NB4 (cell line): ENCODE measurements around the gene CDRT15.
"Not testable (repeated sequence)": the region's sequence is repeated elsewhere in the genome, so short reads cannot be mapped to it uniquely, and the experiment has no call there.

ENCODE experiments used
- DNase-seq: peaks from one replicate; pipeline ENCODE4 v3.0.0; 2010; ENCODE audit warnings: low read depth
- H3K4me3 ChIP-seq: one replicate; pipeline ENCODE4 v1.5.1; 2011; ENCODE audit warnings: mild to moderate bottlenecking, low read depth, low read length, moderate library complexity
- MYC ChIP-seq: IDR thresholded peaks from 2 replicates; pipeline ENCODE4 v1.6.1; 2011; ENCODE audit warnings: low read depth, low read length
- POLR2A ChIP-seq: IDR thresholded peaks from 2 replicates; pipeline ENCODE4 v1.6.1; 2011; ENCODE audit warnings: mild to moderate bottlenecking; ENCODE audit not compliant: insufficient read length; ENCODE audit errors: extremely low read depth
- TF ChIP-seq, protein P1 (sequence below): IDR thresholded peaks from 2 replicates; pipeline ENCODE4 v1.6.1; 2011; ENCODE audit warnings: low read depth, low read length
- TF ChIP-seq, protein P2 (sequence below): IDR thresholded peaks from one replicate; pipeline ENCODE4 v1.5.1; 2012; ENCODE audit warnings: low read depth, low read length

Gene CDRT15

DNA sequence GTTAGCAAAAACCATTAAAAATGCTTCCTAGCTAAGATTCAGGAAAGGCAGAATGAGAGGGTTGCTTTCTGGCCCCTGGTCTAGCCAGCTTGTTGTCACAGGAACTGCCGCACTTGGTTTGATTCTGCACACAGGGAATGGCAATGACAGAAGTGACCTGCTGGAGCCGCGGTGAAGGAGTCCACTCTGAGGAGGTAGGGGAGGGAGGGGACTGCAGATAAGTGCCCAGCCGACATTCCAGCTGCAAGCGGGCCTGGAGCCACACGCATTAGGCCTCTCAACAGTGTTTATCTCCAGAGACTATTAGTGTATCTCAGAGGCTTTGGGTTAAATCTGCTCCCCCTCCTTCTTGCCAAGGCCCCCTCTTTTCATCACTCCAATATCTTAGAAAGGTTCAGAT lies 38.6 kb downstream of the CDRT15 start:
- TF ChIP-seq, protein P1, sequence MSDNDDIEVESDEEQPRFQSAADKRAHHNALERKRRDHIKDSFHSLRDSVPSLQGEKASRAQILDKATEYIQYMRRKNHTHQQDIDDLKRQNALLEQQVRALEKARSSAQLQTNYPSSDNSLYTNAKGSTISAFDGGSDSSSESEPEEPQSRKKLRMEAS: no peak
- TF ChIP-seq, protein P2, sequence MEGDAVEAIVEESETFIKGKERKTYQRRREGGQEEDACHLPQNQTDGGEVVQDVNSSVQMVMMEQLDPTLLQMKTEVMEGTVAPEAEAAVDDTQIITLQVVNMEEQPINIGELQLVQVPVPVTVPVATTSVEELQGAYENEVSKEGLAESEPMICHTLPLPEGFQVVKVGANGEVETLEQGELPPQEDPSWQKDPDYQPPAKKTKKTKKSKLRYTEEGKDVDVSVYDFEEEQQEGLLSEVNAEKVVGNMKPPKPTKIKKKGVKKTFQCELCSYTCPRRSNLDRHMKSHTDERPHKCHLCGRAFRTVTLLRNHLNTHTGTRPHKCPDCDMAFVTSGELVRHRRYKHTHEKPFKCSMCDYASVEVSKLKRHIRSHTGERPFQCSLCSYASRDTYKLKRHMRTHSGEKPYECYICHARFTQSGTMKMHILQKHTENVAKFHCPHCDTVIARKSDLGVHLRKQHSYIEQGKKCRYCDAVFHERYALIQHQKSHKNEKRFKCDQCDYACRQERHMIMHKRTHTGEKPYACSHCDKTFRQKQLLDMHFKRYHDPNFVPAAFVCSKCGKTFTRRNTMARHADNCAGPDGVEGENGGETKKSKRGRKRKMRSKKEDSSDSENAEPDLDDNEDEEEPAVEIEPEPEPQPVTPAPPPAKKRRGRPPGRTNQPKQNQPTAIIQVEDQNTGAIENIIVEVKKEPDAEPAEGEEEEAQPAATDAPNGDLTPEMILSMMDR: no peak
- TF ChIP-seq MYC (no peak), POLR2A (no peak)
- no peak overlapping the region for H3K4me3 ChIP-seq
- no peak for DNase-seq

DNA sequence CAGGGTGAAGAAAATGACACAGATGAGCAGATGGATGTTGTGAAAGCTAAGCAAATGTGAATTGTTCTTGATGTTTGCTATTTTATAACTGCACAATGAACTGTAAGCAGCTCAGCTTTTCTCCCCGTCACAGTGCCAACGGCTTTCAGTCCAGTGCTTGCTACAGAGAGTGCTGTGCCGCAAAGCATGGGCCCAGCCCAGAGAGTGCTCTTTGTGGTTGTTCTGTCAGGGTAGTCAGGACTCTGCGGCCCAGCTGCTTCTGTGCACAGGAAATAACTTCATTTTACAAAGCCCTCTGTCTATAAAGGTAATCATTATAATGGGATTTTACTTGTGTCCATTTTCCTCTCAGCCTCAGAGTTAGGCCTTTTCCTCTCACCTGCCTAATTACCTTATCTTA lies 39.1 kb downstream of the CDRT15 start:
- TF ChIP-seq POLR2A (no peak), MYC (no peak)
- TF ChIP-seq, protein P1: no peak
- TF ChIP-seq, protein P2: no peak
- DNase-seq: no peak

DNA sequence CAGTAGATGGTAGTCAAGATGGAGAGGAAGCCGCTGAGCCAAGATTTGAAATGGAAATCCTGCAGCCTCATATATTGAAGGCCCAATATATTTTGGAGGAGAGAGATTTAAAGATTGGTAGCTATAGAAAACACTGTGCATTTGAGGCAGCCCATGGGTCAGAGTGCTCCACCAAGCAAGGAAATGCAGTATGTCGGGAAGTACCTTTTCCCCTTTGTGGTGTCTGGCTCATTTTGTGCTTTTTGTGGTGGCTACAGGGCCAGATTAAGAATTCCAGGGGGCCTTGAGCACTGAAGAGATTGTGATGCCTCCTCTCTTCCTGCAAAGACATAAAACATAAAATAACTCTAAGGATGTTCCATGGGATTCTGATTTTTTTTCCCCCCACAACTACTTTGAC lies 39.6 kb downstream of the CDRT15 start:
- TF ChIP-seq MYC (no peak), POLR2A (no peak)
- TF ChIP-seq, protein P1: no peak
- TF ChIP-seq, protein P2: no peak
- no peak overlapping the region for H3K4me3 ChIP-seq
- DNase-seq: no peak

More for the DNA sequence above, 39.1 kb downstream of the CDRT15 start:
- H3K4me3 ChIP-seq: no peak overlapping the region

DNA sequence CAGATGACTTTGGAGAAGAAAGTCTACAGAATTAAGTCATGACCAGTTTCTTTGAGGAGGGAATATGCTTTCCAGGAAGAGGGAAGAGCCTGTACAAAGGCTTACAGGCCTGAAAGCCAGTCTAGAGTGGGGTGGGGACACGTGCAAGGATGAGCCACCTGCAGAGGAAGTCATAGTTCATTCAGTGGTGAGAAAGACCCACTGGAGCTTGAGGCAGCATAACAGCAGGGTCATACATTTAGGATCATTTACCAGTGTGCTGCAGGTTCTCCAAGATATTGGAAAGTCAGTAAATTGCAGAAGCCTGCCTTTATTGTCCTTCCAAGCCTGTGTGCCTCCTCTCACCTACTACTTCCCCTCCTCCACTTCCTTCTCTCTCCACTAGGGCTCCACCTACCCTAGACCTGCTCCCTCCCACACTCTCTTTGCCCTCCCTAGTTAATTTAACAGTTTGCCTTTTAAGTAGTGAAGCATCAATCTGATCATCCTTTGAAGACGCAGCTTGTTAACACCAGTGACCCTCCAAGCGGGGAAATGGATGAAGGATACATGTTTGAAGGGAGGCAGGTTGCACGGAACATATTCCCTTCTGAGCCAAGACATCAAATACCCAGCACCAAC lies 40.2 kb downstream of the CDRT15 start:
- TF ChIP-seq POLR2A: no peak
- TF ChIP-seq, protein P2: peak; percentile 23
- peak; percentile 35 for DNase-seq
- H3K4me3 ChIP-seq: no peak overlapping the region

DNA sequence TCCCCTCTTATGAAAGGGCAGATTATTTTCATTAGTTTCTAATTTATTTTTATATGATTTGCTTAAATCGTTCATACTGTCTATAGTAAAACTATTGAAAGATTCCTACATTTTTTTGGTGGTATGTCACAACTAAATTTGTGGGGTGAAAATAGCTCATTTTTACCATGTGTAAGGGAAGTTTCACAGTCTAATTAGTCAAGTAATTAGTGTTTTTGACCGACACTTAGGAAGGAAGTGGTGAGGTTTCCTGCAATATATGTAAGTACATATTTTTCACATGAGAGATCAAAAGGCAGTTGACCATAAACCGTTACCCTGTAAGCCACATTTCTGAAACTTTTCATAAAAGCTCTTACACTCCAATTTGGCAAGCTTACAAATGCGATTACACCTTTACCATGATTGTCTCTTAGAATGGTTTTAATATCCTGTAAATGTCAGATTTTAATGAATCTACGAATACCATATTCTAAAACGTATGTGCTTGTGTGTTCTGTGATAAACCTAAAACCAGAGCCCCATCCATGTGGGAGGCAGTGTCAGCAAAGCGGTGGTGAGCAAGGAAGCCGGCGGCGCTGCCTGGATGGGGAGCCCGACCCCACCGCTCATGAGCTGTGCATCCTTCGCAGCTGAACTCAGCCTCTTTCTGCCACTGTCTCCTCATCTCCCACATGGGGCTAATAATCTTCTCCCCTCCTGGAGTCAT lies 43.9 kb downstream of the CDRT15 start:
- not testable (repeated sequence) for DNase-seq, H3K4me3 ChIP-seq

DNA sequence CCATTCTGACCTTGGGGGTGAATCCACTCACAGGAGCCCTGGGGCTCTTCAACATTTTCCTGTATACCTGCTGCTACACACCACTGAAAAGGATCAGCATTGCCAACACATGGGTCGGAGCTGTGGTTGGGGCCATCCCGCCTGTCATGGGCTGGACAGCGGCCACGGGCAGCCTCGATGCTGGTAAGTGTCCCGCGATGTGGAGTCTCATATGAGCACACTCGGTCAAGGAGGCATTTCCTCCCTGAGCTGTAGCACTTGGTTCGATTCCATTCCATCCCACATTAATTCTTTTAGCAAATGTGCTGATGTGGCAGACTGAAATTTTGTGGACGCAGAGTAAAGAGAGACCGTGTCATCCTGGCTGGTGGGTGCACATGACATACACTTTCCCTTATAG lies 44.6 kb downstream of the CDRT15 start:
- DNase-seq, H3K4me3 ChIP-seq: not testable (repeated sequence)

DNA sequence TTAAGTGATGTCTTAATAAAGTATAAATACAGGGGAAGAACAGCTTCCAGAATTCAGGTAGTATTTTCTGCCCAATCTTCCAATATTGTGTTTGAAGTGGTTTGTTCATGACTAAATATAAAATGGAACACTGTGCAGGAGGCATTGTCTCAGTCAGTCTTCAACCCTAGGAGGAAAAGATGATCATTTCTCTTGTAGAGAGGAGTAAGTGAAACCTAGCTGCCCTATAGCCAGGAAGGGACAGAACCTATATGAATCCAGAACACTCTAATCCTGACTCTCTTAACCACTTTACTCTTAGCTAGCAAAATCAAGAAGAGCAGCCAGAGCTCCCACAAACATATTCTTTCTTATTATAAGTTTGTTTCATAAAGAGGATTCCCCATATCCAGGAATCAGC lies 45.2 kb downstream of the CDRT15 start:
- DNase-seq, H3K4me3 ChIP-seq: not testable (repeated sequence)

DNA sequence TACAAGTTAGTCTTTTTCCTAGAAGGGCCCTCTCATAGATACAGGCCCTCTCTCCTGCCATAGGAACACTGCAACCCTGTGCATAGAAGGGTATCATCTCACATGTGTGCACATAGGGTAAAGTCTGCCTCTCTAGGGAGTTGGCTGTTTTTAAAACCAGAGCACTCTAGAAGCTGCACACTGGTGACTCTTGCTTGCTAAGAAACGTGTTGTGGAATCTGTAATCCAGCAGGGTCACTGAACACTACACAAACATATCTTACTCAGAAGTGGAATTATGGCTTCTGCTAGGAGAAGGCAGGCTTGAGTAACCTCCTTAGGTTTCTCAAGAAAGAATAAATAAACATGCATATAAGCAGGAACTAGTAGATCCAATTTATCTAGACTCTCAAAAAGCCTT lies 45.9 kb downstream of the CDRT15 start:
- not testable (repeated sequence) for H3K4me3 ChIP-seq, DNase-seq

DNA sequence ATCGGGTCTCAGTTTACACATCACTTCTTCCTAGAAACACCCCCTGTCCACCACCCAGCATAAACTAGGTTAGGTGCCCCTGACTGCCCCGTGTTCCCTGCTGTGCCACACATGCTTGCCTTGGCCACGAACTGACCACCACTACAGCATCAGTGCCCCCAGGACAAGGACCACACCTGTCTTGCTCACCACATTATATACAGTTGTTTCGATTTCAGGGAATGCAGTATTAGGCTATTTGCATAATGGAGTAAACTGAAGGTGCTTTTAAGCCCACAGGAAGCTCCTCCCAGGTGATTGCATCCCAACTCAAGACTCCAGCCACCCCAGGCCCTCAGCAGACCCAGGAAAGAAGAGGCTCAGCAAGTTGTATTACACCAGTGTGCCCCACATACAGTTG lies 50.2 kb downstream of the CDRT15 start:
- H3K4me3 ChIP-seq, DNase-seq: not testable (repeated sequence)
